ENCODE data around the gene MRPS10.

The MRPS10 gene

GRCh38 chr6:42217519-42218367 lies at the start of gene MRPS10:
MRPS10 (minus strand) TSS chr6:42217861; CDS start chr6:42217849, 12 bp downstream.
- peak; percentile 98 for DNase-seq

GRCh38 chr6:42266538-42266937 lies 48.9 kb upstream of the MRPS10 start:
- no peak for DNase-seq

GRCh38 chr6:42264852-42265390 lies 47.3 kb upstream of the MRPS10 start:
- no peak for DNase-seq

GRCh38 chr6:42264162-42264851 lies 46.6 kb upstream of the MRPS10 start:
- no peak for DNase-seq

- no peak for DNase-seq
Observed at GRCh38 chr6:42263165-42263728, 45.6 kb upstream of the MRPS10 start.

GRCh38 chr6:42260972-42261371 lies 43.3 kb upstream of the MRPS10 start:
- no peak for DNase-seq

GRCh38 chr6:42260396-42260888 lies 42.8 kb upstream of the MRPS10 start:
- DNase-seq: no peak

GRCh38 chr6:42259841-42260395 lies 42.3 kb upstream of the MRPS10 start:
- DNase-seq: no peak

GRCh38 chr6:42259286-42259685 lies 41.6 kb upstream of the MRPS10 start:
- no peak for DNase-seq

- no peak for DNase-seq
Observed at GRCh38 chr6:42257614-42258013, 40.0 kb upstream of the MRPS10 start.

- DNase-seq: no peak
Observed at GRCh38 chr6:42257063-42257462, 39.4 kb upstream of the MRPS10 start.

- no peak for DNase-seq
Observed at GRCh38 chr6:42255050-42255449, 37.4 kb upstream of the MRPS10 start.

GRCh38 chr6:42254505-42254904 lies 36.8 kb upstream of the MRPS10 start:
- DNase-seq: no peak

- DNase-seq: no peak
Observed at GRCh38 chr6:42251911-42252637, 34.4 kb upstream of the MRPS10 start.

- DNase-seq: no peak
Observed at GRCh38 chr6:42251500-42251899, 33.8 kb upstream of the MRPS10 start.

- no peak for DNase-seq
Observed at GRCh38 chr6:42250274-42250931, 32.7 kb upstream of the MRPS10 start.

- no peak for DNase-seq
Observed at GRCh38 chr6:42249279-42249678, 31.6 kb upstream of the MRPS10 start.

GRCh38 chr6:42243046-42243445 lies 25.4 kb upstream of the MRPS10 start:
- DNase-seq: no peak

GRCh38 chr6:42241915-42242314 lies 24.3 kb upstream of the MRPS10 start:
- DNase-seq: no peak

GRCh38 chr6:42239736-42240375 lies 22.2 kb upstream of the MRPS10 start:
- DNase-seq: no peak

GRCh38 chr6:42239333-42239732 lies 21.7 kb upstream of the MRPS10 start:
- DNase-seq: no peak

Data from NCI-H510A treated with DMSO at 0.1 percent for 48 hours (cell line).